IMR-90 (cell line): ENCODE measurements around the gene DTX1.
A peak's percentile ranks its signal among the peaks of the same experiment; 100 is the strongest.

Experiments
- MAFK ChIP-seq: IDR thresholded peaks from 2 replicates; pipeline ENCODE4 v1.6.1; 2012; ENCODE audit warnings: low read depth, low read length, improper control_type of control experiment
- MAZ ChIP-seq: IDR thresholded peaks from 2 replicates; pipeline ENCODE4 v1.6.1; 2012; ENCODE audit warnings: low read depth, mild to moderate bottlenecking, low read length, improper control_type of control experiment, moderate library complexity, borderline replicate concordance
- POLR2A ChIP-seq: IDR thresholded peaks from 2 replicates; pipeline ENCODE4 v1.6.1; 2012; ENCODE audit warnings: mild to moderate bottlenecking, low read depth, low read length
- RAD21 ChIP-seq: IDR thresholded peaks from 2 replicates; pipeline ENCODE4 v1.6.1; 2012; ENCODE audit warnings: low read length, improper control_type of control experiment
- RFX5 ChIP-seq: IDR thresholded peaks from 2 replicates; pipeline ENCODE4 v1.8.0; 2012; ENCODE audit warnings: low read depth, mild to moderate bottlenecking, low read length, moderate library complexity
- USF2 ChIP-seq: fragments of 150-350 bp; IDR thresholded peaks from 2 replicates; pipeline ENCODE4 v1.6.1; 2017; ENCODE audit warnings: mild to moderate bottlenecking, antibody characterized with exemption, low read length, low read depth
- TF ChIP-seq, protein P1 (sequence below): conservative IDR thresholded peaks from 2 replicates; pipeline ENCODE4 v1.5.1; 2012; ENCODE audit warnings: mild to moderate bottlenecking, low read depth, low read length, improper control_type of control experiment
- TF ChIP-seq, protein P2 (sequence below): fragments of 150-350 bp; IDR thresholded peaks from 2 replicates; pipeline ENCODE4 v1.6.1; 2016; ENCODE audit warnings: low read depth, mild to moderate bottlenecking, low read length, moderate library complexity, borderline replicate concordance

- no peak for TF ChIP-seq POLR2A
- TF ChIP-seq, protein P1, sequence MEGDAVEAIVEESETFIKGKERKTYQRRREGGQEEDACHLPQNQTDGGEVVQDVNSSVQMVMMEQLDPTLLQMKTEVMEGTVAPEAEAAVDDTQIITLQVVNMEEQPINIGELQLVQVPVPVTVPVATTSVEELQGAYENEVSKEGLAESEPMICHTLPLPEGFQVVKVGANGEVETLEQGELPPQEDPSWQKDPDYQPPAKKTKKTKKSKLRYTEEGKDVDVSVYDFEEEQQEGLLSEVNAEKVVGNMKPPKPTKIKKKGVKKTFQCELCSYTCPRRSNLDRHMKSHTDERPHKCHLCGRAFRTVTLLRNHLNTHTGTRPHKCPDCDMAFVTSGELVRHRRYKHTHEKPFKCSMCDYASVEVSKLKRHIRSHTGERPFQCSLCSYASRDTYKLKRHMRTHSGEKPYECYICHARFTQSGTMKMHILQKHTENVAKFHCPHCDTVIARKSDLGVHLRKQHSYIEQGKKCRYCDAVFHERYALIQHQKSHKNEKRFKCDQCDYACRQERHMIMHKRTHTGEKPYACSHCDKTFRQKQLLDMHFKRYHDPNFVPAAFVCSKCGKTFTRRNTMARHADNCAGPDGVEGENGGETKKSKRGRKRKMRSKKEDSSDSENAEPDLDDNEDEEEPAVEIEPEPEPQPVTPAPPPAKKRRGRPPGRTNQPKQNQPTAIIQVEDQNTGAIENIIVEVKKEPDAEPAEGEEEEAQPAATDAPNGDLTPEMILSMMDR = peak; percentile 93
- peak; percentile 88 for TF ChIP-seq RAD21
- TF ChIP-seq RFX5 = no peak
- no peak for TF ChIP-seq USF2
- no peak for TF ChIP-seq MAZ
- TF ChIP-seq, protein P2, sequence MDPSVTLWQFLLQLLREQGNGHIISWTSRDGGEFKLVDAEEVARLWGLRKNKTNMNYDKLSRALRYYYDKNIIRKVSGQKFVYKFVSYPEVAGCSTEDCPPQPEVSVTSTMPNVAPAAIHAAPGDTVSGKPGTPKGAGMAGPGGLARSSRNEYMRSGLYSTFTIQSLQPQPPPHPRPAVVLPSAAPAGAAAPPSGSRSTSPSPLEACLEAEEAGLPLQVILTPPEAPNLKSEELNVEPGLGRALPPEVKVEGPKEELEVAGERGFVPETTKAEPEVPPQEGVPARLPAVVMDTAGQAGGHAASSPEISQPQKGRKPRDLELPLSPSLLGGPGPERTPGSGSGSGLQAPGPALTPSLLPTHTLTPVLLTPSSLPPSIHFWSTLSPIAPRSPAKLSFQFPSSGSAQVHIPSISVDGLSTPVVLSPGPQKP = no peak
- no peak for TF ChIP-seq MAFK
Measured at GRCh38 chr12:113048716-113049127, 7.8 kb upstream of the DTX1 start.
